Panc1 (cell line): ENCODE results near the gene IQSEC1.

Experiments
- CTCF ChIP-seq: fragments of 450-650 bp; IDR thresholded peaks from 2 replicates; pipeline ENCODE4 v1.5.1; 2017; ENCODE audit warnings: mild to moderate bottlenecking
- POLR2AphosphoS5 ChIP-seq: IDR thresholded peaks from 2 replicates; pipeline ENCODE4 v1.6.1; 2012; ENCODE audit warnings: mild to moderate bottlenecking, low read depth, low read length, moderate library complexity
- SIN3A ChIP-seq: IDR thresholded peaks from 2 replicates; pipeline ENCODE4 v1.6.1; 2012; ENCODE audit warnings: low read depth, mild to moderate bottlenecking, low read length, moderate library complexity, borderline replicate concordance; ENCODE audit not compliant: insufficient read depth
- TCF7L2 ChIP-seq: IDR thresholded peaks from 2 replicates; pipeline ENCODE4 v1.6.1; 2011; ENCODE audit warnings: mild to moderate bottlenecking, low read depth, low read length, inconsistent platforms
- TF ChIP-seq, protein P1 (sequence below), 2 experiments: IDR thresholded peaks; 2 replicates each; pipeline ENCODE4 v1.6.1; 2011 to 2012; ENCODE audit warnings: low read depth in 2 of 2, control low read depth in 1 of 2, low read length in 1 of 2, mild to moderate bottlenecking in 1 of 2, moderate library complexity in 1 of 2; ENCODE audit not compliant: insufficient read depth in 1 of 2

- no peak for TF ChIP-seq CTCF
- TF ChIP-seq POLR2AphosphoS5, result no peak
- TF ChIP-seq, protein P1, sequence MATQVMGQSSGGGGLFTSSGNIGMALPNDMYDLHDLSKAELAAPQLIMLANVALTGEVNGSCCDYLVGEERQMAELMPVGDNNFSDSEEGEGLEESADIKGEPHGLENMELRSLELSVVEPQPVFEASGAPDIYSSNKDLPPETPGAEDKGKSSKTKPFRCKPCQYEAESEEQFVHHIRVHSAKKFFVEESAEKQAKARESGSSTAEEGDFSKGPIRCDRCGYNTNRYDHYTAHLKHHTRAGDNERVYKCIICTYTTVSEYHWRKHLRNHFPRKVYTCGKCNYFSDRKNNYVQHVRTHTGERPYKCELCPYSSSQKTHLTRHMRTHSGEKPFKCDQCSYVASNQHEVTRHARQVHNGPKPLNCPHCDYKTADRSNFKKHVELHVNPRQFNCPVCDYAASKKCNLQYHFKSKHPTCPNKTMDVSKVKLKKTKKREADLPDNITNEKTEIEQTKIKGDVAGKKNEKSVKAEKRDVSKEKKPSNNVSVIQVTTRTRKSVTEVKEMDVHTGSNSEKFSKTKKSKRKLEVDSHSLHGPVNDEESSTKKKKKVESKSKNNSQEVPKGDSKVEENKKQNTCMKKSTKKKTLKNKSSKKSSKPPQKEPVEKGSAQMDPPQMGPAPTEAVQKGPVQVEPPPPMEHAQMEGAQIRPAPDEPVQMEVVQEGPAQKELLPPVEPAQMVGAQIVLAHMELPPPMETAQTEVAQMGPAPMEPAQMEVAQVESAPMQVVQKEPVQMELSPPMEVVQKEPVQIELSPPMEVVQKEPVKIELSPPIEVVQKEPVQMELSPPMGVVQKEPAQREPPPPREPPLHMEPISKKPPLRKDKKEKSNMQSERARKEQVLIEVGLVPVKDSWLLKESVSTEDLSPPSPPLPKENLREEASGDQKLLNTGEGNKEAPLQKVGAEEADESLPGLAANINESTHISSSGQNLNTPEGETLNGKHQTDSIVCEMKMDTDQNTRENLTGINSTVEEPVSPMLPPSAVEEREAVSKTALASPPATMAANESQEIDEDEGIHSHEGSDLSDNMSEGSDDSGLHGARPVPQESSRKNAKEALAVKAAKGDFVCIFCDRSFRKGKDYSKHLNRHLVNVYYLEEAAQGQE (IDR thresholded peaks at IDR 0.05; ENCODE audit: insufficient read depth in 1 of 2, low read depth in 2 of 2, low read length in 1 of 2), result no peak
- TF ChIP-seq TCF7L2, result no peak
- TF ChIP-seq SIN3A, result no peak
Observed at GRCh38 chr3:12914088-12914487, 159.1 kb downstream of the IQSEC1 start.
